BLaER1 treated with 17β-estradiol and CSF1 and Interleukin-3, amounts not matched to agents 10 nM and 100 nM (cell line): ENCODE data around the gene ZNF451.

Experiments
- H3K27ac ChIP-seq, 11 experiments: shearing (Covaris generic); formaldehyde crosslinking; 2 replicates each; pipeline ENCODE4 v1.8.1; 2022
- H3K27me3 ChIP-seq, 11 experiments: shearing (Covaris generic); formaldehyde crosslinking; 2 replicates each; pipeline ENCODE4 v1.8.1; 2022
- H3K36me3 ChIP-seq, 11 experiments: shearing (Covaris generic); formaldehyde crosslinking; 2 replicates each; pipeline ENCODE4 v1.8.1; 2022
- H3K4me1 ChIP-seq, 10 experiments: shearing (Covaris generic); formaldehyde crosslinking; 2 replicates each; pipeline ENCODE4 v1.8.1; 2022
- H3K4me2 ChIP-seq, 11 experiments: shearing (Covaris generic); formaldehyde crosslinking; 2 replicates each; pipeline ENCODE4 v1.8.1; 2022
- H3K4me3 ChIP-seq, 10 experiments: shearing (Covaris generic); formaldehyde crosslinking; 2 replicates each; pipeline ENCODE4 v1.8.1; 2022
- H3K9ac ChIP-seq, 11 experiments: shearing (Covaris generic); formaldehyde crosslinking; 2 replicates each; pipeline ENCODE4 v1.8.1; 2022
- H3K9me3 ChIP-seq, 11 experiments: shearing (Covaris generic); formaldehyde crosslinking; replicated peaks in 1 of 11; 2 replicates each; pipeline ENCODE4 v1.8.1; 2022
- H4K20me1 ChIP-seq, 11 experiments: shearing (Covaris generic); formaldehyde crosslinking; 2 replicates each; pipeline ENCODE4 v1.8.1; 2022
- Cebpa-rat ChIP-seq, 11 experiments: shearing (Covaris generic); IDR thresholded peaks; 2 replicates each; pipeline ENCODE4 v1.8.1; 2022

The ZNF451 gene

DNA sequence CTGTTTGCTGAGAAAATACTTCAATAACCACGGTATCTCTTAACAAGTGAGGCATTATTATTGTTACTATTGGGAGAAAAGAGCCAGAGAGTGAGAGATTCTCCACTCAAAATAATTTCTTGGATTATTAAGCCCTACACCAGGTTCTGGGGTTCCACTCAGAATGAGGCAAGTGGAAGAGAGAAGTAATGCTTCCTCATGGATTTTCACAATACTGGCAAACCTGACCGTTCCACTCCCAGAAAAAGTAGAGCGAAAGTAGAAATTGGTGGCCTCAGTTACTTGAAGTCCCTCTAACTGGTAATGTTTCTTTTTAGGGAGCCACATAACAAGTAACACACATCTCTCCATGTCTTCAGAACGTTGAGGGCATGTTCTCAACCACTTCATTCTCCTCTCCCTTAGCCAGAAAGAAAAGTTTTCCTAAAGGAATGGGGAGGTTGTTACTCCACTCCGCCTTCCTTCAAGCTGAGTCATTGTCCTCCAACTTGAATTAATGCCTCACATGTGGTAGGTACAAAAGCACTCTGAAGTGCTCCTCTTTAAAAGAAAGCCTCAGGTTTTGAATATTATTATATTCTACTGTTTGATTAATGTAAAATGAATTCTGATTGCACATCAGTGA, 84.0 kb downstream of the ZNF451 start:
- no peak for TF ChIP-seq Cebpa-rat (IDR thresholded peaks at IDR 0.05)
- Histone ChIP-seq H3K27ac (peak overlapping the region in 6 of 11 experiments; percentile 26 to 90 (median 87); a peak in 10 of 22 replicates), H3K36me3 (peaks cover 0 to 40% (median 6%) of the 10 kb centered on the region in 11 experiments; a peak in 7 of 22 replicates), H3K4me2 (peak overlapping the region; percentile 74 to 95 (median 84)), H3K9me3 (no peaks in the 10 kb centered on the region), H3K4me3 (peak overlapping the region; percentile 67 to 84 (median 80); a peak in 19 of 20 replicates), H3K27me3 (no peaks in the 10 kb centered on the region), H3K4me1 (peaks cover 12 to 28% (median 21%) of the 10 kb centered on the region in 10 experiments), H4K20me1 (peaks cover 0 to 45% (median 9%) of the 10 kb centered on the region in 11 experiments; a peak in 13 of 22 replicates), H3K9ac (peak overlapping the region; percentile 80 to 91 (median 88); a peak in 21 of 22 replicates)

DNA sequence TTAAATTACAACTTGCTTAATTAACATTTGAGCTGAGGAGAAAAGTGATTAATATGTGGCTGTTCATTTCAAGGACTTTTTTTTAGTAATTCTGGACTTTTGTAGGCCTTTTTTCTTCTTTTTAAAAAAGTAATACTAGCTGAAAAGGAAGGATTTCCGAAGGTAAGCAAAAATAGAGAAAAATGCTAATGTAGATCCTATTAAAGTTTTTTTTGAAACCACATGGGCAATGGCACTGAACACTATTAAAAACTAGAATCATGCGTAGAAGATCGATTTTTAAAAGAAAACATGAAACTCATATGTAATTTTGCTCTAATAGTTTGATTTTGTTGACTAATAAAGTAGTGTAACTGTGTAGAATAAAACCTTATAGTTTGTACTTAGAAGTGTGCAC, 84.5 kb downstream of the ZNF451 start:
- Histone ChIP-seq H3K9me3 (no peaks in the 10 kb centered on the region), H3K4me1 (peaks cover 12 to 28% (median 21%) of the 10 kb centered on the region in 10 experiments), H3K4me2 (peak overlapping the region; percentile 74 to 95 (median 84); a peak in 21 of 22 replicates), H3K4me3 (peak overlapping the region in 8 of 10 experiments; percentile 75 to 84 (median 82); a peak in 8 of 20 replicates), H3K9ac (peak overlapping the region in 4 of 11 experiments; percentile 87 to 91 (median 88); a peak in 6 of 22 replicates), H3K27ac (peak overlapping the region in 4 of 11 experiments; percentile 86 to 89 (median 87); a peak in 6 of 22 replicates), H4K20me1 (peaks cover 0 to 50% (median 9%) of the 10 kb centered on the region in 11 experiments; a peak in 13 of 22 replicates), H3K36me3 (peaks cover 0 to 39% (median 6%) of the 10 kb centered on the region in 11 experiments; a peak in 7 of 22 replicates), H3K27me3 (no peaks in the 10 kb centered on the region)
- no peak for TF ChIP-seq Cebpa-rat (IDR thresholded peaks at IDR 0.05)

DNA sequence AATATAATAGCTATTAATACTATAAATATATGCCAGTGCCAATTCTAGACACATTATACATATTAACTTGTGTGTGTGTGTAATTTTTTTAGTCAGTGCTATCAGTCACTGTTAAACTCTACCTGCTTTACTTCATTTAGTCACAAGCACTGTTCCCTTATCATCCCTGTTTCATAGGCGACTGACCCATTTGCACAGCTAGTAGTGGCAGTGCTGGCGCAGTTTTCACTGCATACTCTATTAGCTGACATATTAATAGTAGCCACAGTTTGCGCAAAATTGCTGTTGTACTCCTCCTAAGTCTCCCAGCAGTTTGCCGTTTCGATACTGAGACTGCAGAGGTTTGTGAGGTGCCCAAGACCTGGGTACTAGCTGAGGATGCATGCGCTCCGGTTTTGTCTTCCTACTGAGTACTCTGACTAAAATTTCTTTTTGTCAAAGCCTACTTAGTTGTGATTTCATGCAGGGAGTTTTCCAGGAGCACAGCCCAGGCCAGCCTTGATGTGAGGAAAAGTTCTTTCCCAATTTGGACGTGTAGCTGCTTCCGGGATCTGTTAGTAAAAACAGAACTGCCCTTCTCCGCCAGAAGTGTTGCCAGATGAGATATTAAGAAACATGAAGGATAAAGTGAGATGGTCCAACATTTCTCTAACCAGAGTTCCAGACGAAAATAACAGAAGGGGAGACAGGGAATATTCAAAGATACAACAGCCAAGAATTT, 87.7 kb downstream of the ZNF451 start:
- H3K9ac ChIP-seq: no peak overlapping the region
- no peak overlapping the region for H3K4me2 ChIP-seq
- H3K27me3 ChIP-seq: no peaks in the 10 kb centered on the region
- no peaks in the 10 kb centered on the region for H3K9me3 ChIP-seq
- H3K4me3 ChIP-seq: no peak overlapping the region
- H3K4me1 ChIP-seq: peaks cover 11 to 22% (median 15%) of the 10 kb centered on the region in 10 experiments
- no peak overlapping the region for H3K27ac ChIP-seq
- H4K20me1 ChIP-seq: peaks cover 0 to 70% (median 16%) of the 10 kb centered on the region in 11 experiments; a peak in 14 of 22 replicates
- H3K36me3 ChIP-seq: peaks cover 13 to 56% (median 22%) of the 10 kb centered on the region in 11 experiments; a peak in 21 of 22 replicates
- no peak for TF ChIP-seq Cebpa-rat (IDR thresholded peaks at IDR 0.05)

DNA sequence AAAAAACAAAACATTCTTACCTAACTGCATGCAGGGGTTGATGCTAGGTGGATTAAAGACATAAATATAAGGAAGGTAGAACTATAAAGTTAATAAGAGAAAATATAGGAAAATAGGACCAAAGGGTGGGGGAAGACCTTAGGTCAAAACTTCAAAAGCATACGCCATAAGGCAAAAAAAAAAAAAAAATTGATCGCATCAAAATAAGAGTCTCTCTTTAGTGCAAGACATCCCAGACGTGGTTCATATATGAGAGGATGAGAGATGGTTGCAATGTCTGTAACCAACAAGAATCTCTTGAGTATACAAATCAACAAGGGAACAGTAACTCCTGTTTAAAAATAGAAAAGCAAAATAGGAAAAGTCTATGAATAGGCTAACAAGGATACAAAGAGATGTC, 90.6 kb downstream of the ZNF451 start:
- H3K4me2 ChIP-seq: no peak overlapping the region

DNA sequence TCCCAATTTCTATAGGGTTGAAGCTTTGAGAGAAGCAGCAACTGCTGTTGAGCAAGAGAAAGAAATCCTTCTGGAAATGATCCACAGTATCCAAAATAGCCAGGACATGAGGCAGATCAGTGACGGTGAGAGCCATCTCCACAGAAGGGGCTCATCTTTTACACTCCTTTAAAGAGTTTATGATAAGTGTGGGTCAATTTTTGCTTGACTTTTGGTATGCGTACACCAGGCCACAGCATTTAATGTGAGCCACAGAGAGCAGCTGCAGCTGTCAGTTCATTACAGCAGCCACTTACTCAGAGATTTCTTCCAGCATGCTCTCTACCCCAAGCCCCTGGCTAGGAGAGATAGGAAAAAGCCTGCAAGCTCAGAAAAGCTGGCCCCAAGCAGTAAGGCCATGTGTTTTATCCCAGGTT, 92.0 kb downstream of the ZNF451 start:
- Histone ChIP-seq H3K36me3 (peaks cover 32 to 82% (median 48%) of the 10 kb centered on the region in 11 experiments), H4K20me1 (peaks cover 0 to 62% (median 8%) of the 10 kb centered on the region in 11 experiments; a peak in 12 of 22 replicates), H3K4me3 (no peak overlapping the region), H3K27ac (no peak overlapping the region), H3K4me1 (no peaks in the 10 kb centered on the region), H3K27me3 (no peaks in the 10 kb centered on the region), H3K4me2 (no peak overlapping the region), H3K9me3 (no peaks in the 10 kb centered on the region), H3K9ac (no peak overlapping the region)
- no peak for TF ChIP-seq Cebpa-rat (IDR thresholded peaks at IDR 0.05)

More for the DNA sequence above, 90.6 kb downstream of the ZNF451 start:
- Histone ChIP-seq H3K27ac (no peak overlapping the region), H3K4me1 (peaks cover 0 to 2% (median 0%) of the 10 kb centered on the region in 10 experiments; a peak in 1 of 20 replicates), H3K9ac (no peak overlapping the region), H3K9me3 (no peaks in the 10 kb centered on the region), H3K36me3 (peaks cover 27 to 80% (median 41%) of the 10 kb centered on the region in 11 experiments), H3K4me3 (no peak overlapping the region), H4K20me1 (peaks cover 0 to 73% (median 10%) of the 10 kb centered on the region in 11 experiments; a peak in 14 of 22 replicates), H3K27me3 (no peaks in the 10 kb centered on the region)
- TF ChIP-seq Cebpa-rat (IDR thresholded peaks at IDR 0.05): no peak

DNA sequence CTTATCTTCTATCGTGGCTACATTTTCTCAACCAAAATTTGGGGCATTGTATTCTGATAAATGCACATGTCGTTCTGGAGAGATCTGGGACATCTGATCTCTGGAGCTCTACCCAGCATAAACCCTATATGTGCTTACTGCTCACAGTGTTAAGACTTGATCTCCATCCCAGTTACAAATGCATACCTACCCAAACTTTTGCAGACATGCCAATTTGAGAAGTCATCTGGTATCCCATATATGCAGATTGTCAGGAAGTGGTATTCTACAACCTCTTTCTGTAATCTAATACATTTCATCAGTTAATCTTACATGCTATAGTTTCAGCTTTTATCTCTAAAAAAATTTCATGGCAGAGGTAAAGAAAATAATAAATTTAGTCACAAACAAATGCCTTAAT, 93.3 kb downstream of the ZNF451 start:
- TF ChIP-seq Cebpa-rat (IDR thresholded peaks at IDR 0.05): no peak
- no peaks in the 10 kb centered on the region for H3K9me3 ChIP-seq
- H3K27ac ChIP-seq: no peak overlapping the region
- H3K4me3 ChIP-seq: no peak overlapping the region
- no peaks in the 10 kb centered on the region for H3K27me3 ChIP-seq
- H4K20me1 ChIP-seq: peaks cover 0 to 49% (median 6%) of the 10 kb centered on the region in 11 experiments; a peak in 10 of 22 replicates
- peaks cover 32 to 79% (median 55%) of the 10 kb centered on the region in 11 experiments for H3K36me3 ChIP-seq
- no peak overlapping the region for H3K4me2 ChIP-seq
- H3K4me1 ChIP-seq: no peaks in the 10 kb centered on the region
- H3K9ac ChIP-seq: no peak overlapping the region

DNA sequence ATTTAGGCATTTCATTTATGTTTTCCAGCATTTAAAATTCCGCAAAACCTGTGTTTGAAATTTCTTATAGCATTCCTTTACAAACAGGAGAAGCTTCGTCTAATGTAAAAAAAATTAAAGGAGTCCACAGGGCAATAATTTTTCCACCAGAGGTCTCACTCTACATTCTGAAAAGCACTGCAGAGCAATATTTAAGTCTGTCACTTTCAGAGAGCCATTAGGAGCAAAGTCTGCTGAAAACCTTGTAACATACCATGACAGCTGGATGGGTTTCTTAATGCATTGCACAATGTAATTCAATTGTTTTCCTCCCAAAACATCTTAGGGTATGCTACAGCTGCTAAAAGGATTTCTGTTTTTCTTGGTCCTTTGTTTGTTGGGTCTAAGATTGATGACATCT, 100.2 kb downstream of the ZNF451 start:
- H3K9me3 ChIP-seq: no peaks in the 10 kb centered on the region
- no peak overlapping the region for H3K4me2 ChIP-seq
- TF ChIP-seq Cebpa-rat (IDR thresholded peaks at IDR 0.05): no peak
- H3K4me3 ChIP-seq: no peak overlapping the region
- H4K20me1 ChIP-seq: no peaks in the 10 kb centered on the region
- H3K36me3 ChIP-seq: peaks cover 15 to 79% (median 50%) of the 10 kb centered on the region in 11 experiments; a peak in 21 of 22 replicates
- no peak overlapping the region for H3K9ac ChIP-seq
- H3K27me3 ChIP-seq: no peaks in the 10 kb centered on the region
- no peak overlapping the region for H3K27ac ChIP-seq
- no peaks in the 10 kb centered on the region for H3K4me1 ChIP-seq

DNA sequence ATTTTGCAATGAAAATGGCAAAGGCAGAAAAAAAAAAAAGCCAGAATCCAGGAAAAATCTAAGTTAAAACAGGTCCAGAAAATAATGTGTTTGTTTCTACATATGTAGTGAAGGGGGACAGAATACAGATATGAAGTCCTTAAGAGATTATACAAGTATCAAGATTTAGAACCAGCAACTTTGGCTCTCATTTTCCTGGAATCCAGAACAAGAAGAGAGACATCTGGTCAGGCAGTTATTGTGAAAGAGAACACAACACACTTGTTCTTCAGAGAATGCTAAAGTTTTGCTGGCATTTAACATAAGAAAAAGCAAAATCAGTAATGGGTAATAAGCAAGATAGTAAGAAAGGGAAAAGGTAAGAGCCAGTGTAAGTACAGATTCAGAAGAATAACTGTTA, 103.2 kb downstream of the ZNF451 start:
- Histone ChIP-seq H3K4me2 (no peak overlapping the region), H3K27ac (no peak overlapping the region), H3K36me3 (peaks cover 9 to 50% (median 31%) of the 10 kb centered on the region in 11 experiments; a peak in 20 of 22 replicates), H4K20me1 (no peaks in the 10 kb centered on the region), H3K9me3 (no peaks in the 10 kb centered on the region), H3K9ac (no peak overlapping the region), H3K4me3 (no peak overlapping the region), H3K27me3 (no peaks in the 10 kb centered on the region), H3K4me1 (no peaks in the 10 kb centered on the region)
- TF ChIP-seq Cebpa-rat (IDR thresholded peaks at IDR 0.05): no peak

DNA sequence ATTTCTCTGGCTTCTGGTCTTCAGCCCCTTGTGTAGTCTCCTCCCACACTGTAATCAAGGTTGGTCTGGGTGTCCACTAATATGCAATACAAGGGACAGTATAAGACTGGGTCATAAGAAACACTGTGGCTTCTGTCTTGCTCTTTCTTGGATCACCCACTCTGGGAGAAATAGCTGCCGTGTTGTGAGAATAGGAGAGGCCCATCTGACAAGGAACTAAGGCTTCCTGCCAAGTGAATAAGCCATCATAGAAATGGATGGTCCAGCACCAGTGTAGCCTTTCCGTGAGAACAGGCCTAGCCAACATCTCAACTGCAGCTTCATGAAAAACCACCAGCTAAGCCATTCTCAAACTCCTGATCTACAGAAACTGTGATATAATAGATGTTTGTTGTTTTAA, 105.5 kb downstream of the ZNF451 start:
- H3K36me3 ChIP-seq: peaks cover 9 to 29% (median 24%) of the 10 kb centered on the region in 11 experiments; a peak in 20 of 22 replicates
- no peak for TF ChIP-seq Cebpa-rat (IDR thresholded peaks at IDR 0.05)
- H3K9ac ChIP-seq: no peak overlapping the region
- no peaks in the 10 kb centered on the region for H3K9me3 ChIP-seq
- H3K4me2 ChIP-seq: no peak overlapping the region
- H3K4me3 ChIP-seq: no peak overlapping the region
- H4K20me1 ChIP-seq: no peaks in the 10 kb centered on the region
- H3K27ac ChIP-seq: no peak overlapping the region
- no peaks in the 10 kb centered on the region for H3K27me3 ChIP-seq
- H3K4me1 ChIP-seq: 0 out of 20 replicates have a peak, but pooled peaks cover 0 to 4% (median 0%) of the 10 kb centered on the region in 10 experiments
